Measurements from ENCODE around the gene RPL37A.
"Not testable (repeated sequence)": the region's sequence is repeated elsewhere in the genome, so short reads cannot be mapped to it uniquely, and the experiment has no call there.

RPL37A gene

DNA sequence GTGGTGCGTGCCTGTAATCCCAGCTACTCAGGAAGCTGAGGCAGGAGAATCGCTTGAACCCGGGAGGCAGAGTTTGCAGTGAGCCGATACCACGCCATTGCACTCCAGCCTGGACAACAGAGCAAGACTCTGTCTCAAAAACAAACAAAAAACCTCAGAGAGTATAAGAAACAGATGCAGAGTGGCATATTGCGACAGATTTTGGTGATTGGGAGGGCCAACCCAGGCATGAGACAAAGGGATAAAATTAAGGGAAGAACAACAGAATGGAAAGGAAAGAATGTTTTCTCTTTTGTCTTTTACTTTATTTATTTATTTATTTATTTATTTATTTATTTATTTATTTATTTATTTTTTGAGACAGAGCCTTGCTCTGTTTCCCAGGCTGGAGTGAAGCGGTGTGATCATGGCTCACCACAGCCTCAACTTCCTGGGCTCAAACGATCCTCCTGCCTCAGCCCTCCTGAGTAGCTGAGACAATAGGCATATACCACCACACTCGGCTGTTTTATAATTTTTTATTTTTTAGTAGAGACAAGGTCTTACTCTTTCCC lies 20.0 kb downstream of the RPL37A start:
- not testable (repeated sequence) for DNase-seq

DNA sequence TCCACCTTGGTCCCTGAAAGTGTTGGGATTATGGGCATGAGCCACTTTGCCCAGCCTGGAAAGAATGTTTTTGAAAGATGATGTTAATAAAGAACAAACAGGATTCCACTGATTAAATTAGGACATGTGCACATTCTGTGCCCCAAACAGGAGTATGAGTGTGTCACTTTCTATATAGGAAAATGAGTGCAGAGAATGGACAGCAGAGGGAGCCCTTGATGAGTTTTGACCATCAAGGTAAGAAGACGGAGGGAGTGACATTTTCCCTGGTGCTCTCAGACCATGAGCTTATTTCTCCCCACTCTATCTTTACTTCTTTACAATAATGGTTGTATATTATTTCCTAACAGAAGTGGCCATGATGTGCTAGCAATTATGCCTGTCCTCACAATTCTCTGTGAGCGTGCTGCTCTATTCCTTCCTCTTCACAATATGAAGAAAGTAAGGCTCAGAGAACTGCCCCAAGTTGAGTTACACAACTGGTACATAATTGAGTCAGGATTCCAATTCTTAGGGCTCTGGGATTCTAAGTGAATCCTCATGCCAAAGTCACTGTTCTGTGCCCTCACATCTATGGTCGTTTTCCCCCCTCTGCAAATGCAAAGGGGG lies 20.6 kb downstream of the RPL37A start:
- DNase-seq: no peak

DNA sequence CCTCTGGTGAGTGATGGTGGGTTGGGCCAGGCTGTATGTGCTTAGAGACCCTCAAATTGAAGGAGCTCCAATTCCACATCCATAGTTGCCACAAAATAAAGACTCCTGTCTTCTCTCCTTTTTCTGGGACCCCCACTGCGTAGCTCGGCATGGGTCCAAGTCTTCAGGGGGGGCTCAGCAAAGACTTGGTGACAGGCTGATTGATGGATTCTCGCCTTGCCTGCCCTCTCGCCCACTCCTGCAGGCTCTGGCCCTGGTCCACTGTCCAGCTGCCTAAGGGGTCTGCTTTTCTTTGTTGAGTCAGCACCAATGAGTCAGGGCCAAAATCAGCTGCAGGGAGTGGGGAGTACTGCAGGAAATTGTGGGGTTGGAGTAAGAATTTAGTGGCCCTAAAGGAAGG lies 21.5 kb downstream of the RPL37A start:
- DNase-seq: no peak

DNA sequence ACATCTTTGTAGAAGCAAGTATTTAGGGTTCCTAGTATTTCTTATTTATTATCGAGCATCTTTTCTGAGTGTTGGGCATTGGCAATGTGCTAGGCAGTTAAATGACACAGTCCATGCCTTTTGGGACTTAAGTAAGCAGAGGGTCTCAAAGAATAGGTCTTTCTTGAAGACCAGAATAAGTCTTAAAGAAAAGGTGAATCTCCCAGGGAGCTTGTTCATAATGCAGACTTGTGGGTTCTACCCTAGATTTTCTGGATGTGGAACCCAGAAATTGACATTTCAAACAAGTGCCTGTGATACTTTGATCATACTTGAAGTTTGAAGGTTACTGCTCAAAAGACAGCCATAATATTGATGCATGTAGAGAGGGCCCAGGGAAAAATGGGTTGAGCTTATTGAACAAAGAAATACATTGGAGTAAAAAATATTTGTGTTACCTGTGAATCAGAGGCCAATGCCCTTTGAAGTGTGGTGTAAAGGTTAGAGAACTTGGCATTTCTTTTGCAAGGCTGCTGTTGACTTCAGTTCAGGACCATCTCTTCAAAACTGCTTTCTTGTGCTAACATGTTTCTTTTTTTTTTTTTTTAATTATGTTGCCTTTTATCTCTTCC lies 24.4 kb downstream of the RPL37A start:
- DNase-seq: no peak

DNA sequence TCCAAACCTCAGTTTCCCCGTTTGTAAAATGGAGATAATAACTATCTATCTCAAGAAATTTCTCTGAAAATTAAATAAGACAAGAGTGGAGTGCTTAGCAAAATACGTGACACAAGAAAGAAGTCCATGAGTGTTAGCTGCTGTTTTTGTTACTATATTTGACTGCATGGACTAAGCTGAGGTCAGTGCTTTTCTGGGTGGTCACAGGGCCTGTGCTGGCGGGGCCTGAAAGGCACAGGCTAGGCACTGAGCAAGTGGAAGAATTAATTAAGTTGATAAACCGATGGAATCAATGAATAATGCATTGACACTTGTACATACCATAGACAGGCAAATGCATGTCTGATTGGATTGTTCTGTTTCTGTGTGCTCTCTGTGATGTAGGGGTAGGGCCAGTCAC lies 27.3 kb downstream of the RPL37A start:
- no peak for DNase-seq

DNA sequence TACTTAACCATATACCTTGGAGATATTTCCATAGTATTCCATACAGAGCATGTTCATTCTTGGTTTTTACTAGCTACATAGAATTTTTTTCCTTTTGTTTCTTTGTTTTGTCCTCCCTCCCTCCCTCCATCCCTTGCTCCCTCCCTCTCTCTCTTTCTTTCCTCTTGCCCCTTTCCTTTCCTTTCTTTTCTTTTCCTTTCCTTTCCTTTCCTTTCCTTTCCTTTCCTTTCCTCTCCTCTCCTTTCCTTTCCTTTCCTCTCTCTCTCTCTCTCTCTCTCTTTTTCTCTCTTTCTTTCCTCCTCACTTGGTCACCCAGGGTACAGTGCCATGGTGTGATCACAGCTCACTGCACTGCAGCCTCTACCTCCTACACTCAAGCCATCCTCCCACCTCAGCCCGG lies 28.3 kb downstream of the RPL37A start:
- DNase-seq: no peak

DNA sequence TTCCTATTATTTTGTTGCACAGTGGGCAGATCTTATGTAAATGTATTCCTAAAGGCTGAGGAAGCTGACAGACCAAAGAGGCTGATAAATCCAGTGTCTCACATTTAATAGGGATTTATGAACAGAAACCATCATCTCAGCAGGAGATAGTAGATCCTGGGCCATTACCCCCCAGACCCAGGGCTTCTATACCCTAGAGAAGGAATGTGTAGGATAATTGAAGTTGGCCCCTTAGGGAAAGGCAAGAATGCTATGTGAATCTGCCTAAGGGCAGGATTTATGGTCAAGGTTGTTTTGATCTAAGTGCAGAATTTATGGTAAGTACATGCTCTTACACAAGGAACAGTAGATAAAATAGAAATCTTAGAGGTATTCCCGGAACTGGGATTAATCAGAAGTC lies 29.0 kb downstream of the RPL37A start:
- DNase-seq: no peak

DNA sequence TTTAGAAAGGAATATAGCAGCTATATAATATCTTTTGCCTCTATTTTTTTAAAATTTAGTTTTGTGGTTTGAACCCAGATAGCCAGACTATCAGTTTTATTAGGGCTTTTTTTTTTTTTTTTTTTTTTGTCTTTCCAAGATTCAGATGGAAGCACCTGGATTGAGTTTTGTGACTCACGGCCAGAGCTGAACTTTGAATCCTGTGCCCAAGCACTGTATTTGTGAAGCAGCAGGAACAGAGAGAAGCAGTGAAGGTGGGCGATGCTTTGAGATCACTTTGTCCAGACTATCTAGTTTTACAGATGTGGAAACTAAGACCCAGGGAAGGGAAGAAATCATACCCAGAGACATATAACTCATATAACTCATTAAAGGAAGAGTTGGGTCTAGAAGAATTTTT lies 33.9 kb downstream of the RPL37A start:
- DNase-seq: no peak

DNA sequence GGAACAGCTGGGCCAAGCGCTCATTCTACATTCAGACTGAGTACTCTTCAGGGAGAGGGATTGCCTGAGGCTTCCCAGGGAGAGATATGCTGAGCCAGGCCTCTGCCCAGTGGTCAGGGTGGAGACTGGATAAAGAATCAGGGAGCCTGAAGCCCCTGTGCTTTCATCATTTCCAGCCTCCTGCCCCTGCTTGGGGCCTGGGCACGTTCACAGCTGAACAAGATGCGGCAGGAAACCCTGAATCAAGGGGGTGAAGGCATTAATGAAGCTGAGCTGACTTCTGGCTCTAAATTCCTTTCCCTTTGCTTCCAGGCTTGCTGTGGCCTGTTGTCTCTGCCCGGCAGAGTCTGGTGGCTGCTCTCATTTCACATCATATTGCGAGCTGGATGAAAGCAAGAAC lies 35.0 kb downstream of the RPL37A start:
- no peak for DNase-seq

DNA sequence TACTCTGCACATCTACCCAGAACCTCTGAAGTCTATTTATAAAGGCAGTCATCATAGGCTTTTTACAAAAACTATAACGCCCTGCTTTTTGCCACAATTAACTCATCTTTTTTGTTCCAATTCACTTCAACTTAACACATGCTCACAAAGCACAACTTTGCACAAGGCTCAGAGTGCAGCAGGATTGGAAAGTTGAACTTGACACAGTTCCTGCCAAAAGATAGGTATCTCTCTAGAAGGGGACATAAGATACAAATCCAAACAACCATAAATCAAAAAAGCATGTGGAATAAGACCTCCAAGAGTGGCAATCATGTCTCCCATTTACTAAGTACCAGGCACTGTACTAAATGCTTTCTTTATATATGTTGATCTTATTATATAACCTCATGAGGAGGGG lies 36.2 kb downstream of the RPL37A start:
- no peak for DNase-seq

DNA sequence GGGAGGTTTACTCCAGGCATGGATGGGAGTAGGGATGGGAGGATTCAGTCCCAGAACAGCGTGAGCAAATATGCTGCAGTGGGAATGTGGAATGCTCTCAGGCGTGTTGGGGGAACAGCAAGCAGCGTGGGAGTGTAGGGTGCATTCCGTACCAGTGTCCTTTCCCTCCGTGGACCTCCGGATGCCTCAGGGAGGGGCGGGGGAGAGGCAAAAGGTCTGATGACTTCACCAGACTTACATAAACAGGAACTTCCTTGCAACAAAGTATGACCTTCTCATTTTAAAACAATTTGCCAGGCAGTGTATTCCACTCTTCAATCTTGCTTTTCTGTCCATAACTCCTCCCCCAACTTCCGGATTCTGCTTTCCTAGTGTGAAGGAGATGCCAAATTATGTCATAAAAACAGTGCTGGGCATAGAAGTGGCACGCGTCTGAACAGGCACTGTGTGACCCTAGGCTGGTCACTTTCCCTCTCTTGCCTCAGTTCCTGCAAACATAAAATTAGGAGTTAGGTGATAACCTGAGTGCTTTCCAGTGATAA lies 36.9 kb downstream of the RPL37A start:
- DNase-seq: no peak

DNA sequence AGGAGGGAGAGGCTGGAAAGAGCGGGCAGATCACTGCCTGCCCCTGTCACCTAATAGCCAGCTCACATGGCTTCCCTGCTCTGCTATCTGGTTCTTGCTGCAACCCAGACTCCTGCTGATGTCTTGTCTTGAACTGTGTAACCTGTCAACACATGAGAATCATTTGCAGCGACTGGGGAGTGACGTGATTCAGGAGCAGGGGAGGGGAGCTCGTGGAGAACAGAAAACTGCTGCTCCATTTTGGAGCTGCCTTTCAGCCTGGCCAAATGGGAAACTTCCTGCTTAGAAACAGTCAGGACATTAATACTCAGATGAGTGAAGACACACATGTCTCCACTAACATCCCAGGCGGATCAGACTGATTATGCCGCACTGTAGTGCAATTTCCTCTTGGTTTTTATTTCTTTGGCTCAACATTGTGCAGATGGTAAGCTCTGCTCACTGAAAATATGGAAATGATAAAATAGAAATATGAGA lies 38.1 kb downstream of the RPL37A start:
- no peak for DNase-seq

DNA sequence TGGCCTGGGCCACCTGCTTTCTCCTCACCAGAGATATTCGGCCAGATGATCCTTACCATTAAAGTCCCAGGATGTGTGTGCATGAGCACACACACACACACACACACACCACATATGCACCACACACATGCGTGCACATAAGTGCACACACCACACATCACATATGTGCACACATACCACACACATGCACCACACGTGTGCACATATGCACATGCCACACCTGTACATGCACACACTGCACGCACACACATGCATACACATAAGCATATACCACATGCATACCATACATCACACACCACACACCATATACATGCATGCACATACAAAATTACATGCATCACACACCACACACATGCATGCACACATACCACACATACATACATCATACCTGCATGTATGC lies 38.7 kb downstream of the RPL37A start:
- DNase-seq: no peak

DNA sequence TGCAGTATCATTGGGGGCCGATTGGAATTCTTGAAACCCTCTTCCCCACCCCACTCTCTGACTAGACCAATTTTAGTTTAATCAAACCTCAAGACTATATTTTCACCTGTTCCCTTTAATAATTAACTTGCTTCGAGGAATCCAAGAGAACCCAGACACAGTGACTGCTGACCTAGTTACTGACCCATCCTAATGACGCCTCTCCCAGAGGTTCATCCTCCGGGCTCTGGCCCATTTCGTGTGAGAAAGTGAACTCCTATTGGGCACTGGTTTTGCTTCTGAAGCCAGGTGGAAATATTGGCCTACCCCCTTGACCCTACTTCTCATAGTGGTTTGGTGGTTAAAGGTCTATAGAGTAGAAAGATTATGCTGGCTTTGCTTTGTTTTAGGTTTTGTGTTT lies 39.9 kb downstream of the RPL37A start:
- no peak for DNase-seq

DNA sequence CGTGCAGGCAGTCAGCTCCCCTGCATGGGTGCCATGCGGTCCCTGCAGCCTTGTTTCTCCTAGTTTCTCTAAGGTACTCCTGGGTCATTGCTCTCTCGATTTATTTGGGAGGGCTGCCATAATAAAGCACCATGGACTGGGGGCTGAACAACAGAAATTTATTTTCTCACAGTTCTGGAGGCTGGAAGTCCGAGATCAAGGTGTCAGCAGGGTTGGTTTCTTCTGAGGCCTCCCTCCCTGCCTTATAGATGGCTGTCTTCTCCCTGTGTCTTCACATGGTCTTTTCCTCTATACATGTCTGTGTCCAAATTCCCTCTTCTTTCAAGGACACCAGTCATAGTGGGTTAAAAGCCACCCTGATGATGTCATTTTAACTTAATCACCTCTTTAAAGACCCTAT lies 40.5 kb downstream of the RPL37A start:
- DNase-seq: no peak

DNA sequence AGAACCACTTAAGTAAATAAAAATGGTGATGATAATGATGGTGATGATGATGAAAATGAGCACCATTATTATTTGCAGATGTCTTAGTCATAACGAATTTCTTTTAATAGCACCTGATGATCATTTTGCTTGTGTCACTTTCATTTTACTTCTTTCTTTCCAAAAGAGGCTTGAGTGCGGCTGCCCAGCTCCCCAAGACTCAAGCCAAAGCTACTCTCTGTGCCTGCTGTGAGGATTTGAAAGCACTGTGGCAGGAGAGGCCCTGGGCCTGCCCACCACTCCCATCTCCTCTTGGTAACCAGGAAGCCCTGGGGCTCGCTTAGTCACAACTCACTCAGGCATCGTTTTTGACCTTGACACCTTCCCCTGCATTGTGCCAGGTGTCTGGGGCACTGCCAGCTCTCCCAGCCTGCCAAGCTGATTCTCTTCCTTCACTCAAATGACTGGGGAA lies 41.2 kb downstream of the RPL37A start:
- DNase-seq: no peak

DNA sequence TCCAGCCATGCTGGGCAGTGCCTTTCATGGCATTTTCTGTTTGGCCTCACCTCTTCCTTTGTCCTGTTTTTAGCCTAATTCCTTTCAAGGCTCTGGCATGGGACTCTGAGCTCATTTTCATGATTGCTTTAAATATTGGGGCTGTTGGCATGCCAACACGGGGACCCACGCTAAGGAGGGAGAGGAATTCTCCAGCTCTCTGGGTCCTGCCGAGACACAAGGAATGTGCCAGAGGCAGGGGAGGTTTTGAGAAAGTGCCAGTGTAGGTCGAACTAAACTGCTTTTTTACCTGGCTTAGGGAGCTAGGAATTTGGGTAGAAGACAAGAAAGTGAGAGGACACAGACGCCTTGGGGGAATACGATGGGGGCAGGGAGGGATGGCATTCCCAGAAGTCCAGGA lies 42.3 kb downstream of the RPL37A start:
- DNase-seq: no peak

DNA sequence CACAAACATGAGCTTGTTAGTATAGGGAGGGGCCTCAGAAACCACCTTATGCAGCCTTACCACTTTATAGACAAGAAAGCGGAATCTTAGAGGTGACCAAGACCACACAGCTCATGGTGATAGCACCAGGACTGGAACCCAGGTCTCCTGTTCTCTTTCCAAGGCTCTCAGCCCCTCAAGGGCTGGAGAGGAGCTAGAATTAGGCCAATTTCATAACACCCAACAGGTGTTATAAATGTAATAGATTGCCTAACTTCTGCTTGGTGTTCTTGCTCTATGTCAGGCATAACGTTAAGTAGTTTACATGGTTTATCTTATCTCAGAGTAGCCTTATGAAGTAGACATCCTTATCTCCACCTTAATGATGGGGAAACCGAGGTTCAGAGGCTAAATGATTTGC lies 42.9 kb downstream of the RPL37A start:
- DNase-seq: no peak

DNA sequence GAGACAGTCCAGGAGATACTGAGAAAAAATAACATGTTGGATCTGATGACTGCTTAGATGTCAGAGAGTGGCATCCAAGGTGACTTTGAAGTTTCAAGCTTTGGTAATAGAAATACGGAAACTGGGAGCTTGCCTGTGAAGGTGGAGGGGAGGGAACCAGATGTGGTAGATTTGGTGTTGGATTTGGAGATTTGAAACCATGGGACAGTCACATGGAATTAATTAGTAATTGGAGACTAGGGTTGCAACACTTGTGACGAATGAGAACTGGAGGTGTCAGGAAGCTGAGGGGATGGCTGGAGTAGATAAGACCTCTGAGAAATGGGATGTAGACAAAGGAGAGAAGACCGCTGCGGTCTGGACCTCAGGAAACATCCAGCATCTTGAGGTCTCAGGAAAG lies 46.7 kb downstream of the RPL37A start:
- DNase-seq: no peak

DNA sequence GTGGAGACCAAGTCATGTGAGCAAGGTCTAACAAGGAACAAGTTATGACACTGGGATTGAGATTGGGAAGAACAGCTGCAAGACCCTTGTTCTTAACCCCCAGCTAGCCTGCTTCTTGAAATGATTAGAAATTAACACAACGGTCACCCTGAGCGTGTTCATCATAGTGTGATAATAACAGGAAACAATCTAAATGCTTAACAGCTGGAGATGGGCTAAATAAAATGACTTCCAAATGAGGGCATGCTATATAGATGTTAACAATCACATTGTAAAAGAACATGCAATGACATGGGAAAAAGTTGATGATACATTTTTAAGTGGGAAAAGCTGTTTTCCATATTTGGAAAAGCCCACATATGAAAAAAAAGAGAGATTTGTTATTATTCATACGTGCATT lies 47.6 kb downstream of the RPL37A start:
- no peak for DNase-seq

DNA sequence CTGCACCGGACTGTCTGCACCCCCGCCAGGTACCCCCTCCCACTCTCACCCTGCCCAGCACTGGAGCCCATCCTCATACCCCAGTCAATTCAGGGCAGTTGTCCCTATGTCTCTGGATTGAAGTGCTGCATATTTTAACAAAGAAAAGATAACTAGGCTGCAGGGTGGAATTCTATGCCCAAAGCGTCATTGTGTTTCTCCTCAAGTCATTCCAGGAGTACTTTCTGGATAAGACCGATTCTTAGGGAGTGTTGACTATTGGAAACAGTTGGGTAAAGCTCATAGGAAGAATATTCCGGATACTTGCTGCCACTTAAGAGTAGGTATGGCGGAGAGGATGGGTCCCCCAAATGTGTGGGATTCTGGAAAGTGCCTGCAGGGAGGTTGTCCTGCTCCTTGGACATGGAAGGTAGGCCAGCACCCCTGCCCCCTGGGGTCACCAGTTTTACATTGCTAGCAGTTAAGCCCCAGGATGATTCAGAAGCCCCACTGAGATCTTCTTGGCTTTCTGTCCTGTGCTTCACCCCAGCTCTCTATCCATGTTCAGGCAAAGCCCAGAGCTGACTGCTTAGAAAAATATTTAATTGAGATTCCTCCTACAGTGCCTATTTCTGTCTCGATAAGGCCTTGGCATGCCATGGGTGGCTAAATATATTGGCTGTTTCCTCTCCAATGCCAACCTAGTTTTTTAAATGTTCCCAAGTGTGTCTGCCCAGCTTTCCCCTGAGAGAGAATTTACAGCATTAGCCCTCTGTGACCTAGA lies 48.2 kb downstream of the RPL37A start:
- DNase-seq: no peak

DNA sequence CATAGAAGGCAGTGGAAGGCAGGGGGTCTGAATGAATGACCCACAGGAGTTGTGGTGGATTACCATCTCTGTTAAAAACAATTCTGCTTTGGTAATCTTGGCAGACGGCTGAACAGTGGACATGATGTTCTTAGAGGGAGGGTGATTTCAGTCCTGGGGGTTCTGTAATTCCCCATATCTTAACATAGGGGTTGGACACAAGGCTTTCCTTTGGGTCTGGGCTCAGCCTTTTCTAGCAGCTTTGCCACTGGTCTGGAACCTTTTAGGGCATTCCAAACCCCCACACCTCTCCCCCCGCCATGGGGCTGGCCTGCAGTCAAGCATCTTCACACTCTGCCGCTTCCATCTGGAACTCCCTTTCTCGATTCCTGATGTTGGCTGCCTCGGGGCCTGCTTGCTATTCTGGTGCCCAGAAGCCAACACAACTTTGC lies 50.3 kb downstream of the RPL37A start:
- no peak for DNase-seq

DNA sequence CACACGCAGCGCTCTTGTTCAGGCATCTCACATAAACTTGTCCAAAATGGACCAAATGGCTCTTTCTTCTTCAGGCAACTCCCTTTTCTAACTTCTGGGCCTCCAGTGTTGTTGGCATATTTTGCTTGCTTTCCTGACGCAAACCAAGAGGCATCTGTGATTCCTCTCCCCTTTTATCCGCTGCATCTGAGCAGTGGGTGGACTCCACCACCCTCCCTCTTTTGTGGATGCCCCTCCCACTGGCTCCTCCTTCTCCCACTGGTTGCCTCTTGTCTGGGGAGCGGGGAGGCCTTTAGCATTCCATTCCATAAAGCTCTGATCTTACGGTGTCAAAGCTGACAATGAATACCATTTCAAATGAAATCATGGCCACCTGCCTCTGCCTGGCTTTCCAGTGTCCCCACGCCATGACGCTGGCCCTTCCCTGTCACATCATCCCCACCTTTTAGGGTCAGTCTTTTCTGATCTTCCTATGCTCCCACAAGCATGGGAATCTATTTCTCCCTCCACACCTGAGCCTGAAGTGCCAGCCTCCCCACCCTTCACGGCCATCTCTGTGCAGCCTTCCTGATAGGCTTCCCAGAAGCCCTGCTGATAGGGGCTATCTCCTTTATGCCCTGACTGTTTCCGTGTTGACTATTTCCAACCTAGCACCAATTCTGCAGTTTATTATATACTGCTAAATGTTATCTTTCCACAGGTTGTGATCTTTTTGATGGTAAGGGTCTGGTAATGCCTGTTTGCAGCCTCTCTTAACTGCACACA lies 51.5 kb downstream of the RPL37A start:
- DNase-seq: no peak

All from CD4-positive, alpha-beta T cell treated with Interferon gamma for 1 hour (primary cell).